Neural progenitor cell (in vitro differentiated cells): ENCODE data around the gene DISP3. TPM values are rescaled to one million over a fixed set of nuclear protein-coding genes. Genes with fewer than 3 reads are reported as not detected.

ENCODE experiments used
- DNase-seq: peaks from one replicate; pipeline ENCODE4 v3.0.0-alpha.2; 2016; ENCODE audit warnings: low spot score
- H2AFZ ChIP-seq: fragments of 200-600 bp; sonication (generic); replicated peaks from 2 replicates; pipeline ENCODE4 v1.6.1; 2016; ENCODE audit warnings: antibody characterized with exemption
- H3F3A ChIP-seq: fragments of 200-600 bp; sonication (generic); 2 replicates; pipeline ENCODE4 v1.6.1; 2016; ENCODE audit warnings: antibody characterized with exemption, low read depth
- H3K27ac ChIP-seq: fragments of 200-600 bp; sonication (generic); 2 replicates; pipeline ENCODE4 v1.5.1; 2016; ENCODE audit warnings: mild to moderate bottlenecking
- H3K27me3 ChIP-seq: fragments of 200-600 bp; sonication (generic); 2 replicates; pipeline ENCODE4 v1.6.1; 2016; ENCODE audit warnings: mild to moderate bottlenecking, moderate library complexity
- H3K36me3 ChIP-seq: fragments of 200-600 bp; sonication (generic); 2 replicates; pipeline ENCODE4 v1.5.1; 2016
- H3K4me1 ChIP-seq: fragments of 200-600 bp; sonication (generic); 2 replicates; pipeline ENCODE4 v1.6.1; 2016; ENCODE audit warnings: mixed run types
- H3K4me2 ChIP-seq: fragments of 200-600 bp; sonication (generic); 2 replicates; pipeline ENCODE4 v1.6.1; 2016
- H3K4me3 ChIP-seq: fragments of 200-600 bp; sonication (generic); 2 replicates; pipeline ENCODE4 v1.5.1; 2016
- H3K79me2 ChIP-seq: fragments of 200-600 bp; sonication (generic); 2 replicates; pipeline ENCODE4 v1.6.1; 2016; ENCODE audit warnings: low read depth
- H3K9ac ChIP-seq: fragments of 200-600 bp; sonication (generic); 2 replicates; pipeline ENCODE4 v1.6.1; 2016
- H3K9me3 ChIP-seq: fragments of 200-600 bp; sonication (generic); 2 replicates; pipeline ENCODE4 v1.5.1; 2016; ENCODE audit warnings: low read depth
- H4K20me1 ChIP-seq: fragments of 200-600 bp; sonication (generic); 2 replicates; pipeline ENCODE4 v1.6.1; 2016; ENCODE audit warnings: low read depth
- H3K27ac Mint-ChIP-seq: 3 replicates; pipeline ENCODE4 v1.8.0; 2021; ENCODE audit warnings: mixed read lengths
- H3K27me3 Mint-ChIP-seq: 2 replicates; pipeline ENCODE4 v1.8.0; 2022; ENCODE audit warnings: low read depth, mild to moderate bottlenecking, inconsistent platforms, moderate library complexity, mixed read lengths; ENCODE audit not compliant: insufficient read depth
- H3K36me3 Mint-ChIP-seq: 3 replicates; pipeline ENCODE4 v1.8.0; 2021; ENCODE audit warnings: mixed read lengths
- H3K4me1 Mint-ChIP-seq: 3 replicates; pipeline ENCODE4 v1.8.0; 2021; ENCODE audit warnings: mixed read lengths
- H3K4me3 Mint-ChIP-seq: 3 replicates; pipeline ENCODE4 v1.8.0; 2021; ENCODE audit warnings: mild to moderate bottlenecking, moderate library complexity, mixed read lengths
- H3K9me3 Mint-ChIP-seq: 3 replicates; pipeline ENCODE4 v1.8.0; 2020; ENCODE audit warnings: mixed read lengths
- EZH2 ChIP-seq: fragments of 200-600 bp; sonication (generic); IDR thresholded peaks from 2 replicates; pipeline ENCODE4 v1.6.1; 2017; ENCODE audit warnings: antibody characterized with exemption, mild to moderate bottlenecking, moderate library complexity
- EZH2phosphoT487 ChIP-seq: fragments of 200-600 bp; sonication (generic); IDR thresholded peaks from 2 replicates; pipeline ENCODE4 v1.6.1; 2017; ENCODE audit warnings: antibody characterized with exemption
- total RNA-seq: library from RNA; depleted of rRNA; stranded (reverse); fragments of >200 nt; gene quantifications from 2 replicates; pipeline ENCODE4 v1.2.3, GENCODE V29; 2015; ENCODE audit warnings: low replicate concordance
- TF ChIP-seq, protein P1 (sequence below): fragments of 200-600 bp; sonication (generic); IDR thresholded peaks from 2 replicates; pipeline ENCODE4 v1.5.1; 2017; ENCODE audit warnings: antibody characterized with exemption, mild to moderate bottlenecking

The DISP3 gene
- total RNA-seq, 1 donor from 2014 or later = 2.0 TPM

DNA sequence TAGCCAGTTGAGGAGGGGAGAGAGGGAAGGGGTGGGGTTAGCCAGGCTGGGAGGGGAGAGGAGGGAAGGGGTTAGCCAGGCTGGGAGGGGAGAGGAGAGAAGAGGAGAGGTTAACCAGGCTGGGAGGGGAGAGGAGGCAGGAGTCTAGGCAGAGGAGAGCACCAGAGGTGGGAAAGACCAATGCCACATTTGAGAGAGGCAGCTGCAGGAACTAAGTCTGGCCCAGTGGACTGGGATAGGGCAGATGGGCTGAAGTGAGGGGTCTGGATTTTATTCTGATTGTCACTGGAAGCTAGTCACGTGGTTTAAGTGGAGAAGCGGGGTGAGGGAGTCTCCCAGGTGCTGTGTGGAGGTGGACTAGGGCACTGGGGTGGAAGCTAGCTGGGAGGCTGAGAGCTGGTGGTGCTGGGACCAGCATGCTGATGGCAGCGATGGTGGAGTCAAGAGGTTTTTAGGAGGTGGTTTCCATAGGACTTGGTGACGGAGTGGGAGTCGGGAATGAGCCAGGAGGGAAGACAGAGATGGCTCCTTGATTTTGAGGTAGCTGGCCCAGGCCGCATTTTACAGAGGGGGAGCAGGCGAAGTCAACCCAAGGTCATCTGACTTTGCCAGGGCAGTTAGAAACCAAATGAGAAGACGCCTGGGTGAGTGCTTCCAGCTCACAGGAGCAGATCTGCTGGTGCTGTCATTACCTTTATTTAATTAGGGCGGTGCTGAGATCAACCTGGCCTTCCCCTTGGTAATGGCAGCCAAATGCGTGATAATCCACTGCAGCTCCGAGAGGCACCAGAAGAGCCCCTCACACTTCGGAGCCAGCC lies 42.8 kb downstream of the DISP3 start:
- no peak overlapping the region for H3K4me3 Mint-ChIP-seq
- H3K4me1 Mint-ChIP-seq = peaks cover 3% of the 10 kb centered on the region
- DNase-seq = no peak
- no peak overlapping the region for H3K27ac ChIP-seq
- no peaks in the 10 kb centered on the region for H3K27me3 ChIP-seq
- no peaks in the 10 kb centered on the region for H3K27me3 Mint-ChIP-seq
- H3K9me3 ChIP-seq = no peaks in the 10 kb centered on the region
- no peaks in the 10 kb centered on the region for H4K20me1 ChIP-seq
- H3K4me1 ChIP-seq = no peaks in the 10 kb centered on the region
- no peaks in the 10 kb centered on the region for H3K36me3 ChIP-seq
- peak overlapping the region; percentile 27 for H3K27ac Mint-ChIP-seq
- no peaks in the 10 kb centered on the region for H3K79me2 ChIP-seq
- no peak overlapping the region for H3K4me2 ChIP-seq
- TF ChIP-seq, protein P1, sequence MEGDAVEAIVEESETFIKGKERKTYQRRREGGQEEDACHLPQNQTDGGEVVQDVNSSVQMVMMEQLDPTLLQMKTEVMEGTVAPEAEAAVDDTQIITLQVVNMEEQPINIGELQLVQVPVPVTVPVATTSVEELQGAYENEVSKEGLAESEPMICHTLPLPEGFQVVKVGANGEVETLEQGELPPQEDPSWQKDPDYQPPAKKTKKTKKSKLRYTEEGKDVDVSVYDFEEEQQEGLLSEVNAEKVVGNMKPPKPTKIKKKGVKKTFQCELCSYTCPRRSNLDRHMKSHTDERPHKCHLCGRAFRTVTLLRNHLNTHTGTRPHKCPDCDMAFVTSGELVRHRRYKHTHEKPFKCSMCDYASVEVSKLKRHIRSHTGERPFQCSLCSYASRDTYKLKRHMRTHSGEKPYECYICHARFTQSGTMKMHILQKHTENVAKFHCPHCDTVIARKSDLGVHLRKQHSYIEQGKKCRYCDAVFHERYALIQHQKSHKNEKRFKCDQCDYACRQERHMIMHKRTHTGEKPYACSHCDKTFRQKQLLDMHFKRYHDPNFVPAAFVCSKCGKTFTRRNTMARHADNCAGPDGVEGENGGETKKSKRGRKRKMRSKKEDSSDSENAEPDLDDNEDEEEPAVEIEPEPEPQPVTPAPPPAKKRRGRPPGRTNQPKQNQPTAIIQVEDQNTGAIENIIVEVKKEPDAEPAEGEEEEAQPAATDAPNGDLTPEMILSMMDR = no peak
- TF ChIP-seq EZH2 (no peak), EZH2phosphoT487 (no peak)
- H3K9me3 Mint-ChIP-seq = no peaks in the 10 kb centered on the region
- H3F3A ChIP-seq = no peaks in the 10 kb centered on the region
- H3K4me3 ChIP-seq = no peak overlapping the region
- H3K36me3 Mint-ChIP-seq = peaks cover 2% of the 10 kb centered on the region
- no peak overlapping the region for H2AFZ ChIP-seq
- H3K9ac ChIP-seq = no peak overlapping the region

DNA sequence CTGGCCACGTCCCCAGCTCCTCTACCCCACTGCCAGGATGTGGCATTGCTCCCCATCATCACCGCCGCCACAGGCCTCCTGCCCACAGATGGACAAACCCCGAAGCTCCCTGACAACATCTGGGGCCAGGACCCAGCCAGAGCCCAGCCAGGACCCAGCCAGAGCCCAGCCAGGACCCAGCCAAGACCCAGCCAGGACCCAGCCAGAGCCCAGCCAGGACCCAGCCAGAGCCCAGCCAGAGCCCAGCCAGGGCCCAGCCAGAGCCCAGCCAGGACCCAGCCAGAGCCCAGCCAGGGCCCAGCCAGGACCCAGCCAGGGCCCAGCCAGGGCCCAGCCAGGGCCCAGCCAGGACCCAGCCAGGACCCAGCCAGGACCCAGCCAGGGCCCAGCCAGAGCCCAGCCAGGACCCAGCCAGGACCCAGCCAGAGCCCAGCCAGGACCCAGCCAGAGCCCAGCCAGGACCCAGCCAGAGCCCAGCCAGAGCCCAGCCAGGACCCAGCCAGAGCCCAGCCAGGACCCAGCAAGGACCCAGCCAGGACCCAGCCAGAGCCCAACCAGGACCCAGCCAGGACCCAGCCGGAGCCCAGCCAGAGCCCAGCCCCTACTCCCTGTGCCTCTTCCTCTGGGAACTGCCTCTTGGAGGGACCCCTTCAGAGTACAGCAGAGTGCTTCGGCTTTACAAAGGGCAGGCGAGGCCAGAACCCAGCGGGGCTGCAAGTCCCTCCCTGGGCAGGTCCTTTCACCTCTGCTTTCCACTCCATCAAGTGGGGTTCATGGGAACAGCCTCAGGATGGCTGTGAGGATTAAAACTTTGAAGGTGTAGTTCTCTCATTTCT lies 43.7 kb downstream of the DISP3 start:
- H3K27ac ChIP-seq = no peak overlapping the region

DNA sequence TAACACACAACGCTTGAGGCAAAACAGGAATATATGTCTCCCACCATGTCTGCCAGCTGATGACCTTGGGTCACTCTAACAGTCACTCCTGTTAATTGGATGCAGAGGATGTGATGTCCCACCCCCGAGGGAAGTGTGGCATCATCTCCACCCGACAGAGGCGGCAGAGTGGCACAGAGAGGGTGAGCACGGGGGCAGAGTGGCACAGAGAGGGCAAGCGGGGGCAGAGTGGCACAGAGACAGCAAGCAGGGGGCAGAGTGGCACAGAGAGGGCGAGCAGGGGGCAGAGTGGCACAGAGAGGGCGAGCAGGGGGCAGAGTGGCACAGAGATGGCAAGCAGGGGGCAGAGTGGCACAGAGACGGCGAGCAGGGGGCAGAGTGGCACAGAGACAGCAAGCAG lies 44.3 kb downstream of the DISP3 start:
- H3K27ac ChIP-seq = no peak overlapping the region
- TF ChIP-seq, protein P1 = no peak
- no peak for TF ChIP-seq EZH2
- no peak for TF ChIP-seq EZH2phosphoT487
- no peak for DNase-seq
- H3F3A ChIP-seq = no peaks in the 10 kb centered on the region
- no peak overlapping the region for H3K4me3 ChIP-seq
- H2AFZ ChIP-seq = no peak overlapping the region
- no peaks in the 10 kb centered on the region for H3K79me2 ChIP-seq
- no peaks in the 10 kb centered on the region for H3K9me3 Mint-ChIP-seq
- no peaks in the 10 kb centered on the region for H3K4me1 ChIP-seq
- H3K36me3 Mint-ChIP-seq = peaks cover 2% of the 10 kb centered on the region
- no peak overlapping the region for H3K27ac Mint-ChIP-seq
- no peaks in the 10 kb centered on the region for H3K9me3 ChIP-seq
- no peak overlapping the region for H3K9ac ChIP-seq
- no peak overlapping the region for H3K4me2 ChIP-seq
- peaks cover 3% of the 10 kb centered on the region for H3K4me1 Mint-ChIP-seq
- H3K27me3 ChIP-seq = no peaks in the 10 kb centered on the region
- H3K36me3 ChIP-seq = no peaks in the 10 kb centered on the region
- H3K4me3 Mint-ChIP-seq = no peak overlapping the region
- H4K20me1 ChIP-seq = no peaks in the 10 kb centered on the region
- H3K27me3 Mint-ChIP-seq = no peaks in the 10 kb centered on the region

More for the DNA sequence above, 43.7 kb downstream of the DISP3 start:
- H3K79me2 ChIP-seq = no peaks in the 10 kb centered on the region
- no peaks in the 10 kb centered on the region for H3F3A ChIP-seq
- no peak overlapping the region for H3K9ac ChIP-seq
- H2AFZ ChIP-seq = no peak overlapping the region
- no peak for TF ChIP-seq EZH2phosphoT487
- TF ChIP-seq, protein P1 = no peak
- TF ChIP-seq EZH2 = no peak
- H3K27me3 ChIP-seq = no peaks in the 10 kb centered on the region
- H3K4me1 ChIP-seq = no peaks in the 10 kb centered on the region
- Mint-ChIP-seq H3K9me3 (no peaks in the 10 kb centered on the region), H3K27ac (no peak overlapping the region), H3K4me3 (no peak overlapping the region), H3K36me3 (peaks cover 2% of the 10 kb centered on the region), H3K4me1 (peaks cover 3% of the 10 kb centered on the region), H3K27me3 (no peaks in the 10 kb centered on the region)
- H4K20me1 ChIP-seq = no peaks in the 10 kb centered on the region
- no peak overlapping the region for H3K4me2 ChIP-seq
- H3K36me3 ChIP-seq = no peaks in the 10 kb centered on the region
- no peak overlapping the region for H3K4me3 ChIP-seq
- no peak for DNase-seq
- H3K9me3 ChIP-seq = no peaks in the 10 kb centered on the region
